Smooth muscle cell (in vitro differentiated cells): ENCODE results near the gene GLRX3. TPM values are rescaled to one million over a fixed set of nuclear protein-coding genes. Genes with fewer than 3 reads are reported as not detected.

Experiments used
- DNase-seq: peaks from one replicate; lab custom pipeline; 2025; ENCODE audit not compliant: unreplicated experiment; lab: John Stamatoyannopoulos, UW
- H2AFZ ChIP-seq: fragments of 200-600 bp; sonication (generic); 2 replicates; pipeline ENCODE4 v1.6.0; 2016; ENCODE audit warnings: antibody characterized with exemption, low read depth, mild to moderate bottlenecking
- H3F3A ChIP-seq: fragments of 200-600 bp; sonication (generic); 2 replicates; pipeline ENCODE4 v1.6.0; 2017; ENCODE audit warnings: antibody characterized with exemption, low read depth
- H3K27ac ChIP-seq: fragments of 200-600 bp; sonication (generic); 2 replicates; pipeline ENCODE4 v1.5.1; 2016; ENCODE audit warnings: low read depth, mild to moderate bottlenecking
- H3K27me3 ChIP-seq: fragments of 200-600 bp; sonication (generic); 2 replicates; pipeline ENCODE4 v1.6.1; 2016; ENCODE audit warnings: low read depth, mild to moderate bottlenecking
- H3K36me3 ChIP-seq: fragments of 200-600 bp; sonication (generic); 2 replicates; pipeline ENCODE4 v1.5.1; 2016; ENCODE audit warnings: low read depth
- H3K4me1 ChIP-seq: fragments of 200-600 bp; sonication (generic); 2 replicates; pipeline ENCODE4 v1.5.1; 2016; ENCODE audit warnings: low read depth
- H3K4me2 ChIP-seq: fragments of 200-600 bp; sonication (generic); 2 replicates; pipeline ENCODE4 v1.6.0; 2016; ENCODE audit warnings: mild to moderate bottlenecking
- H3K4me3 ChIP-seq: fragments of 200-600 bp; sonication (generic); 2 replicates; pipeline ENCODE4 v1.5.1; 2016; ENCODE audit warnings: mild to moderate bottlenecking
- H3K79me2 ChIP-seq: fragments of 200-600 bp; sonication (generic); 2 replicates; pipeline ENCODE4 v1.6.0; 2016; ENCODE audit warnings: low read depth, mild to moderate bottlenecking
- H3K9ac ChIP-seq: fragments of 200-600 bp; sonication (generic); 2 replicates; pipeline ENCODE4 v1.6.0; 2016; ENCODE audit warnings: low read depth
- H3K9me3 ChIP-seq: fragments of 200-600 bp; sonication (generic); replicated peaks from 2 replicates; pipeline ENCODE4 v1.5.1; 2016; ENCODE audit warnings: low read depth
- H4K20me1 ChIP-seq: fragments of 200-600 bp; sonication (generic); 2 replicates; pipeline ENCODE4 v1.6.0; 2016; ENCODE audit warnings: low read depth
- CTCF ChIP-seq: fragments of 200-600 bp; sonication (generic); IDR thresholded peaks from 2 replicates; pipeline ENCODE4 v1.5.1; 2017; ENCODE audit warnings: borderline replicate concordance, mild to moderate bottlenecking, antibody characterized with exemption; ENCODE audit not compliant: insufficient read depth, poor library complexity, severe bottlenecking
- whole genome bisulfite sequencing: methylation state at CpG from one replicate; pipeline ENCODE4 v1.1.7; 2016; ENCODE audit warnings: low lambda C conversion rate; 5-methylcytosine and 5-hydroxymethylcytosine counted together
- polyA plus RNA-seq: library from polyadenylated mRNA; unstranded; fragments of >200 nt; fragmentation: Nextera tagmentation; extraction: Ambion mirVana; gene quantifications from 2 replicates; pipeline ENCODE4 v1.2.1, GENCODE V29; 2016
- total RNA-seq: library from RNA; depleted of rRNA; stranded (reverse); fragments of >200 nt; gene quantifications from 2 replicates; pipeline ENCODE4 v1.2.3, GENCODE V29; 2014

The GLRX3 gene
- total and polyA plus RNA-seq, 2 experiments from 2014 or later = 125 to 132 TPM

- DNase-seq = no peak
- WGBS = 85% methylated on average over 4 of the region's 4 CpGs
- H4K20me1 ChIP-seq = no peaks in the 10 kb centered on the region
- H3K79me2 ChIP-seq = no peaks in the 10 kb centered on the region
- H3K9me3 ChIP-seq = no peaks in the 10 kb centered on the region
- no peaks in the 10 kb centered on the region for H3K4me1 ChIP-seq
- H3K9ac ChIP-seq = no peak overlapping the region
- no peak overlapping the region for H3K27ac ChIP-seq
- H3K4me2 ChIP-seq = no peak overlapping the region
- H3K27me3 ChIP-seq = no peaks in the 10 kb centered on the region
- no peaks in the 10 kb centered on the region for H3K36me3 ChIP-seq
- no peak for TF ChIP-seq CTCF
- H2AFZ ChIP-seq = no peak overlapping the region
- H3F3A ChIP-seq = no peaks in the 10 kb centered on the region
- no peak overlapping the region for H3K4me3 ChIP-seq
Observed at GRCh38 chr10:130224228-130224627, 88.0 kb downstream of the GLRX3 start.

- Histone ChIP-seq H3F3A (no peaks in the 10 kb centered on the region), H4K20me1 (no peaks in the 10 kb centered on the region), H3K27me3 (no peaks in the 10 kb centered on the region), H3K9me3 (no peaks in the 10 kb centered on the region), H3K36me3 (no peaks in the 10 kb centered on the region), H3K79me2 (no peaks in the 10 kb centered on the region), H3K4me1 (no peaks in the 10 kb centered on the region), H3K27ac (no peak overlapping the region), H3K9ac (no peak overlapping the region), H3K4me3 (no peak overlapping the region), H3K4me2 (no peak overlapping the region), H2AFZ (no peak overlapping the region)
- TF ChIP-seq CTCF = no peak
- DNase-seq = no peak
- WGBS = 94% methylated on average over 3 of the region's 3 CpGs
Observed at GRCh38 chr10:130226012-130226411, 89.8 kb downstream of the GLRX3 start.

- Histone ChIP-seq H2AFZ (no peak overlapping the region), H3F3A (no peaks in the 10 kb centered on the region), H3K9me3 (no peaks in the 10 kb centered on the region), H4K20me1 (no peaks in the 10 kb centered on the region), H3K79me2 (no peaks in the 10 kb centered on the region), H3K27me3 (no peaks in the 10 kb centered on the region), H3K27ac (no peak overlapping the region), H3K36me3 (no peaks in the 10 kb centered on the region), H3K4me2 (no peak overlapping the region), H3K4me1 (no peaks in the 10 kb centered on the region), H3K9ac (no peak overlapping the region), H3K4me3 (no peak overlapping the region)
- no peak for DNase-seq
- no peak for TF ChIP-seq CTCF
- 94% methylated on average over 2 of the region's 2 CpGs for WGBS
Observed at GRCh38 chr10:130227883-130228282, 91.7 kb downstream of the GLRX3 start.

Other genes with a start within 250 kb of the GLRX3 start
- 0.04 TPM in 1 of 2 replicates, not detected in the other for gene EBF3, start 172.1 kb upstream of the GLRX3 start, total RNA-seq
- 0.14 TPM in 1 of 2 replicates, not detected in the other for gene EBF3, start 172.1 kb upstream of the GLRX3 start, polyA plus RNA-seq
- gene C10orf143, start 25.6 kb upstream of the GLRX3 start, total RNA-seq = not detected in 2 replicates
- 2.0 and 3.4 TPM in 2 replicates for gene C10orf143, start 25.6 kb upstream of the GLRX3 start, polyA plus RNA-seq